ENCODE measurements around the gene KIAA1217.
A peak's percentile ranks its signal among the peaks of the same experiment; 100 is the strongest.

The KIAA1217 gene

GRCh38 chr10:24556750-24557742 lies 348.1 kb downstream of the KIAA1217 start:
- peak; percentile 32 for DNase-seq

- DNase-seq: no peak
Measured at GRCh38 chr10:24561453-24561852, 352.5 kb downstream of the KIAA1217 start.

GRCh38 chr10:24568042-24568441 lies 359.1 kb downstream of the KIAA1217 start:
- DNase-seq: no peak

- DNase-seq: no peak
Measured at GRCh38 chr10:24569330-24569796, 360.4 kb downstream of the KIAA1217 start.

DNA sequence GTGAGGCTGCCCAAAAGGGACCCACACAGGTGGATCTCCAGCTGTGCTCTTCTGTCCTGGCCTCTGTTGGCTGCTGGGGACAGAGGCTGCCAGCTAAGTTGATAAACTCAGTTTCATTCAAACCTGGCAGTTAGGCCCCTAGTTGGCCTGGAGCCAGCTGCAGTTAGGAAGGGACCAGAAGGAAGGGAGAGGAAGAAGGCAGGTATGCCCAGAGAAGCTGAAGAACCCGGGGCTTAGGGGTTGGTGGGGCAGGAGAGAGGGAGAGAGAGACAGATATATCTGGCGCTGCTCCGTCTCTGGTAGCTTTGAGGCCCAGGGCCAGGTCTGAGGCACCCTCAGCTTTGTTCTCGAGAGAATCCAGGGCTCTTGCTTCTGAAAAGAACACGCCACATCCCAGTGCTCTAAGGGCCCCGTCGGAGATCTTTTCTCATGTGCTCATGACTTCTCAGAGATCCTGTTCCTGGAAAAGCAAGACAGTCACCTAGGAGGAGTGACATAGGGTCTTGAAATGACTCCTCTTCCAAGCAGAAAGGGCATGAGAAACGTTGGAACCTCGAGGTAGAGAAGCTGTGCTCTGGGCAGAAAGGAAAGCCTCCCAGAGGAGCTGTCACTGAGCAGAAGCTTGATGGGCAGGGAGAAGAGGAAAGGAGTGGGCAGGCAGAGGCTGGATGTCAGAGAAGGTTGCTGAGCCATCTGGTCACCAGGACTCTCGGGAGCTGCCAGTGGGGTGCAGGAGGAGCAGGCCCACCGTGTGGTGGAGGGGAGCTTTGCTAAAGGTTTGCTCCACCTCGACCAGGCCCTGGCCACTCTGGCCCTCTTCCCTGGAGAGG lies 361.1 kb downstream of the KIAA1217 start:
- DNase-seq: no peak

DNA sequence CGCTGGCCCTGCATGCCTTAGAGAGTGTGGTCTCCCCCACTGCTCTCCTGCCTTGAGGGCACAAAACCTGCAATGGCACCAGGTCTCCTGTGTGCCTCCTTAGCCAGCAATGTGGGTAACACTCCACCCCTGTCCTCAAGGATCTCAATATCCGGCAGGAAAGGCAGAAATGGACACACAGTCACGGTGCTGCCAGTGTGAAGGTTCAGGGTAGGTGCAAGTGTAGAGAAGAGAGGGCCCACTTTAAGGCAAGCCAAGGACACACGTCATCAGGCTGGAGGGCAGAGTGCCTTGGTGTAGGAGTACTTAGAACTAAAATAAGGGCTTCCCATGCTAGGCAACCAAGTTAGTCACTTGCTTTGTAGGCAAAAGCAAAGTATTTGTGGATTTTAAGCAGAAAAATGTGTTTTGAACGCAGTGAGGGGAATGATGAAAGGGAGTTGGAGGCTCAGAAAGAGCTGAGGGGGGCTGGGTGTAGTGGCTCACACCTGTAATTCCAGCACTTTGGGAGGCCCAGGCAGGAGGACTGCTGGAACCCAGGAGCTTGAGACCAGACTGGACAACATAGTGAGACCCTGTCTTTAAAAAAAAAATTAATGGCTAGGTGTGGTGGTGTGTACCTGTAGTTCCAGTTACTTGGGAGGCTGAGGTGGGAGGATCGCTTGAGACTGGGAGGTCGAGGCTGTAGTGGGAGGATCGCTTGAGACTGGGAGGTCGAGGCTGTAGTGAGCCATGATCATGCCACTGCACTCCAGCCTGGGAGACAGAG lies 361.9 kb downstream of the KIAA1217 start:
- no peak for DNase-seq

DNA sequence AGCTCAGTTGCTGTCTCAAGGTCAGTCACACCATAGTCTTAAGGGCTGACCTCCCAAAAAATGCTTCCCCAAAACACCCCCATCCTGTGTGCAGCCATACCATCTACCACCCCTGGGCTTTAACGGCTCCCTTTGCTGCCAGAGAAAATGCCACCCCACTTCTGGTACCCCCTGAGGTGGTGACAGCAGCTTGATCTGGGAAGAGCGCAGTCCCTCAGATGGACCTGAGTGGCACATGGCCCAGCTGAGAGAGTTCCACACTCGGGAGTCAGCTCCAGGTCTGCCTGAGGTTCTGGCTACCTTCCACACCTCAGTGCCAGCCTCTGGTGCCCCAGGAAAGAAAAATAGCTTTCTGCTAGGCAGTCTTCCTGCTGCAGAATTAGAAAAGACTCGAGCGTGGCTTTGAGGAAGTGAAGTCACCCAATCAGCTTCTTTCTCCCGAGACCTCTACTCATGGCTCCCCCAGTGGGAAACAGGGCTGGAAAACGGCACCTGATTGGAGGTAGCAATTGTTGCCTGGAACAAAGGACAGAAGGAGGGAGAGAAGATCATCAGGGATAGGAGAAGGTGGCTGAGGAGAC lies 363.0 kb downstream of the KIAA1217 start:
- no peak for DNase-seq

- no peak for DNase-seq
Measured at GRCh38 chr10:24574161-24574560, 365.2 kb downstream of the KIAA1217 start.

GRCh38 chr10:24574578-24575155 lies 365.7 kb downstream of the KIAA1217 start:
- DNase-seq: no peak

- no peak for DNase-seq
Measured at GRCh38 chr10:24575481-24576002, 366.6 kb downstream of the KIAA1217 start.

- no peak for DNase-seq
Measured at GRCh38 chr10:24579448-24579847, 370.5 kb downstream of the KIAA1217 start.

- peak; percentile 16 for DNase-seq
Measured at GRCh38 chr10:24579906-24580305, 371.0 kb downstream of the KIAA1217 start.

DNA sequence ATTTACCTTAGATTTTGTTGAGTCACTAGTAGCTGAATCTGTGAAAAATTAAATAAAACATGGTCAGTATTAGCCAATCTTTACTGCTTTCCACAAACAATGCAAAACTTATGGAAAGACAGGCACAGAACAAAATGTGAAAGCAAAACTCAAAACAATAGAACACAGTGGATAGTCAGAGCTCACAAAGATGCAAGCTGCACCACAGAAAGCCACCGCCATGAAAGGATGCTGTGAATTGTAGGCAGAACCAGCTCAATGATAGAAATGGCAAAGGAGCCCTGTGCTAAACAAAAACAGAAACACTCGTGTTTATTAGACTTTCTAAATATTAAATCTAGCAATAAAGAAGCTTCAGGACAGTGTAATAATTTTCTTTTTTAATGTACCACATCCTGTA lies 380.3 kb downstream of the KIAA1217 start:
- peak; percentile 51 for DNase-seq

- DNase-seq: no peak
Measured at GRCh38 chr10:24590697-24591457, 381.9 kb downstream of the KIAA1217 start.

- no peak for DNase-seq
Measured at GRCh38 chr10:24596217-24596930, 387.4 kb downstream of the KIAA1217 start.

GRCh38 chr10:24597426-24597825 lies 388.5 kb downstream of the KIAA1217 start:
- DNase-seq: no peak

Measured in midbrain (tissue), 1 donor.